COLO829 (cell line): ENCODE measurements around the gene ARVCF.

ENCODE experiments used
- DNase-seq: peaks from one replicate; pipeline ENCODE4 v3.0.0; 2012; ENCODE audit warnings: low spot score

Gene ARVCF

GRCh38 chr22:19972652-19973550 is 43.7 kb downstream of the ARVCF start:
- no peak for DNase-seq

- DNase-seq, result no peak
Observed at GRCh38 chr22:19972251-19972650, 44.4 kb downstream of the ARVCF start.

GRCh38 chr22:19971276-19972124 is 45.1 kb downstream of the ARVCF start:
- no peak for DNase-seq

GRCh38 chr22:19970479-19971275 is 45.9 kb downstream of the ARVCF start:
- peak; percentile 56 for DNase-seq

- no peak for DNase-seq
Observed at GRCh38 chr22:19970031-19970478, 46.6 kb downstream of the ARVCF start.

- no peak for DNase-seq
Observed at GRCh38 chr22:19969141-19969928, 47.3 kb downstream of the ARVCF start.

- DNase-seq, result no peak
Observed at GRCh38 chr22:19968450-19968891, 48.2 kb downstream of the ARVCF start.

GRCh38 chr22:19967850-19968449 is 48.7 kb downstream of the ARVCF start:
- no peak for DNase-seq

- no peak for DNase-seq
Observed at GRCh38 chr22:19966908-19967750, 49.5 kb downstream of the ARVCF start.

- DNase-seq, result no peak
Observed at GRCh38 chr22:19965771-19966709, 50.6 kb downstream of the ARVCF start.

GRCh38 chr22:19964701-19965386 is 51.8 kb downstream of the ARVCF start:
- no peak for DNase-seq

GRCh38 chr22:19963863-19964642 is 52.6 kb downstream of the ARVCF start:
- DNase-seq, result no peak

- peak; percentile 69 for DNase-seq
Observed at GRCh38 chr22:19962909-19963806, 53.5 kb downstream of the ARVCF start.

- peak; percentile 75 for DNase-seq
Observed at GRCh38 chr22:19962246-19962908, 54.2 kb downstream of the ARVCF start.

GRCh38 chr22:19961868-19962245 is 54.8 kb downstream of the ARVCF start:
- DNase-seq, result no peak

GRCh38 chr22:19961201-19961580 is 55.4 kb downstream of the ARVCF start:
- DNase-seq, result no peak
